ENCODE results near the gene DUSP1. TPM values are rescaled to one million over a fixed set of nuclear protein-coding genes. Genes with fewer than 3 reads are reported as not detected.

The DUSP1 gene
- polyA plus RNA-seq, 1 donor from 2014 or later: 705 TPM

- H3K4me1 Mint-ChIP-seq: peaks cover 30 to 34% (median 31%) of the 10 kb centered on the region in 3 donors
- H3K9me3 Mint-ChIP-seq: peaks cover 0 to 5% (median 0%) of the 10 kb centered on the region in 3 donors
- peak overlapping the region; percentile 81 to 92 (median 88) for H3K4me3 Mint-ChIP-seq
- peaks cover 11% of the 10 kb centered on the region for H3K36me3 Mint-ChIP-seq
- no peaks in the 10 kb centered on the region for H3K27me3 Mint-ChIP-seq
- H3K27ac Mint-ChIP-seq: peak overlapping the region; percentile 98 to 100 (median 100)
Observed at GRCh38 chr5:172765766-172766286, 5.2 kb downstream of the DUSP1 start.

- peak overlapping the region; percentile 81 to 92 (median 88) for H3K4me3 Mint-ChIP-seq
- peaks cover 29 to 34% (median 31%) of the 10 kb centered on the region in 3 donors for H3K4me1 Mint-ChIP-seq
- H3K9me3 Mint-ChIP-seq: peaks cover 0 to 5% (median 0%) of the 10 kb centered on the region in 3 donors
- no peaks in the 10 kb centered on the region for H3K27me3 Mint-ChIP-seq
- peaks cover 10% of the 10 kb centered on the region for H3K36me3 Mint-ChIP-seq
- H3K27ac Mint-ChIP-seq: peak overlapping the region; percentile 98 to 100 (median 100)
Observed at GRCh38 chr5:172764861-172765765, 5.9 kb downstream of the DUSP1 start.

GRCh38 chr5:172763120-172763464, 7.9 kb downstream of the DUSP1 start:
- peak overlapping the region; percentile 98 to 100 (median 100) for H3K27ac Mint-ChIP-seq
- no peaks in the 10 kb centered on the region for H3K36me3 Mint-ChIP-seq
- peaks cover 0 to 5% (median 0%) of the 10 kb centered on the region in 3 donors for H3K9me3 Mint-ChIP-seq
- no peaks in the 10 kb centered on the region for H3K27me3 Mint-ChIP-seq
- peak overlapping the region in 1 of 4 donors; percentile 64 for H3K4me3 Mint-ChIP-seq
- H3K4me1 Mint-ChIP-seq: peaks cover 16 to 24% (median 24%) of the 10 kb centered on the region in 3 donors

- no peak overlapping the region for H3K27ac Mint-ChIP-seq
- H3K4me3 Mint-ChIP-seq: no peak overlapping the region
- peaks cover 0 to 5% (median 0%) of the 10 kb centered on the region in 3 donors for H3K9me3 Mint-ChIP-seq
- H3K4me1 Mint-ChIP-seq: peaks cover 16 to 22% (median 19%) of the 10 kb centered on the region in 3 donors
- H3K36me3 Mint-ChIP-seq: no peaks in the 10 kb centered on the region
- peaks cover 2% of the 10 kb centered on the region for H3K27me3 Mint-ChIP-seq
Observed at GRCh38 chr5:172762214-172763119, 8.5 kb downstream of the DUSP1 start.

- peaks cover 16 to 18% (median 16%) of the 10 kb centered on the region in 3 donors for H3K4me1 Mint-ChIP-seq
- peak overlapping the region in 1 of 3 donors; percentile 31 for H3K27ac Mint-ChIP-seq
- peaks cover 2% of the 10 kb centered on the region for H3K27me3 Mint-ChIP-seq
- H3K9me3 Mint-ChIP-seq: peaks cover 0 to 5% (median 0%) of the 10 kb centered on the region in 3 donors
- H3K36me3 Mint-ChIP-seq: no peaks in the 10 kb centered on the region
- peak overlapping the region in 1 of 4 donors; percentile 21 for H3K4me3 Mint-ChIP-seq
Observed at GRCh38 chr5:172760959-172761358, 10.0 kb downstream of the DUSP1 start.

GRCh38 chr5:172760136-172760535, 10.9 kb downstream of the DUSP1 start:
- H3K4me1 Mint-ChIP-seq: peaks cover 11 to 14% (median 11%) of the 10 kb centered on the region in 3 donors
- no peak overlapping the region for H3K4me3 Mint-ChIP-seq
- peaks cover 0 to 5% (median 0%) of the 10 kb centered on the region in 3 donors for H3K9me3 Mint-ChIP-seq
- no peaks in the 10 kb centered on the region for H3K36me3 Mint-ChIP-seq
- H3K27me3 Mint-ChIP-seq: peaks cover 2% of the 10 kb centered on the region
- peak overlapping the region in 1 of 3 donors; percentile 62 for H3K27ac Mint-ChIP-seq

GRCh38 chr5:172758834-172759149, 12.2 kb downstream of the DUSP1 start:
- H3K27me3 Mint-ChIP-seq: peaks cover 2% of the 10 kb centered on the region
- no peaks in the 10 kb centered on the region for H3K36me3 Mint-ChIP-seq
- no peak overlapping the region for H3K4me3 Mint-ChIP-seq
- peaks cover 0 to 5% (median 0%) of the 10 kb centered on the region in 3 donors for H3K9me3 Mint-ChIP-seq
- peak overlapping the region in 1 of 3 donors; percentile 1 for H3K27ac Mint-ChIP-seq
- H3K4me1 Mint-ChIP-seq: peaks cover 2% of the 10 kb centered on the region in 3 donors

- Mint-ChIP-seq H3K27ac (peak overlapping the region in 2 of 3 donors; percentile 1 to 74), H3K4me3 (no peak overlapping the region), H3K36me3 (no peaks in the 10 kb centered on the region), H3K9me3 (peaks cover 0 to 5% (median 0%) of the 10 kb centered on the region in 3 donors), H3K4me1 (no peaks in the 10 kb centered on the region), H3K27me3 (peaks cover 2% of the 10 kb centered on the region)
Observed at GRCh38 chr5:172758077-172758833, 12.7 kb downstream of the DUSP1 start.

GRCh38 chr5:172757394-172758010, 13.5 kb downstream of the DUSP1 start:
- H3K4me1 Mint-ChIP-seq: no peaks in the 10 kb centered on the region
- peaks cover 2% of the 10 kb centered on the region for H3K27me3 Mint-ChIP-seq
- H3K9me3 Mint-ChIP-seq: peaks cover 0 to 5% (median 0%) of the 10 kb centered on the region in 3 donors
- H3K36me3 Mint-ChIP-seq: no peaks in the 10 kb centered on the region
- no peak overlapping the region for H3K4me3 Mint-ChIP-seq
- H3K27ac Mint-ChIP-seq: peak overlapping the region in 1 of 3 donors; percentile 74

GRCh38 chr5:172756764-172757393, 14.1 kb downstream of the DUSP1 start:
- H3K27me3 Mint-ChIP-seq: peaks cover 2% of the 10 kb centered on the region
- H3K27ac Mint-ChIP-seq: peak overlapping the region in 1 of 3 donors; percentile 74
- H3K36me3 Mint-ChIP-seq: no peaks in the 10 kb centered on the region
- no peak overlapping the region for H3K4me3 Mint-ChIP-seq
- no peaks in the 10 kb centered on the region for H3K4me1 Mint-ChIP-seq
- H3K9me3 Mint-ChIP-seq: peaks cover 0 to 5% (median 0%) of the 10 kb centered on the region in 3 donors

- Mint-ChIP-seq H3K4me3 (no peak overlapping the region), H3K27ac (no peak overlapping the region), H3K27me3 (peaks cover 4% of the 10 kb centered on the region), H3K9me3 (no peaks in the 10 kb centered on the region), H3K36me3 (peaks cover 1% of the 10 kb centered on the region), H3K4me1 (peaks cover 0 to 10% (median 6%) of the 10 kb centered on the region in 3 donors)
Observed at GRCh38 chr5:172754596-172755356, 16.2 kb downstream of the DUSP1 start.

- H3K9me3 Mint-ChIP-seq: no peaks in the 10 kb centered on the region
- no peak overlapping the region for H3K4me3 Mint-ChIP-seq
- no peak overlapping the region for H3K27ac Mint-ChIP-seq
- H3K27me3 Mint-ChIP-seq: peaks cover 4% of the 10 kb centered on the region
- peaks cover 0 to 10% (median 6%) of the 10 kb centered on the region in 3 donors for H3K4me1 Mint-ChIP-seq
- H3K36me3 Mint-ChIP-seq: peaks cover 1% of the 10 kb centered on the region
Observed at GRCh38 chr5:172753101-172753500, 17.9 kb downstream of the DUSP1 start.

Data from IgD-negative memory B cell (primary cell).